Hepatocyte (in vitro differentiated cells): ENCODE data around the gene MYEOV. TPM values are rescaled to one million over a fixed set of nuclear protein-coding genes. Genes with fewer than 3 reads are reported as not detected.

Experiments used
- DNase-seq: peaks from one replicate; pipeline ENCODE4 v3.0.0-alpha.2; 2016; ENCODE audit warnings: low spot score
- H2AFZ ChIP-seq: fragments of 200-600 bp; sonication (generic); 2 replicates; pipeline ENCODE4 v1.6.0; 2016; ENCODE audit warnings: antibody characterized with exemption, mild to moderate bottlenecking
- H3K27ac ChIP-seq: fragments of 200-600 bp; sonication (generic); 2 replicates; pipeline ENCODE4 v1.5.1; 2016; ENCODE audit warnings: mild to moderate bottlenecking
- H3K27me3 ChIP-seq: fragments of 200-600 bp; sonication (generic); 2 replicates; pipeline ENCODE4 v1.6.1; 2016
- H3K36me3 ChIP-seq: fragments of 200-600 bp; sonication (generic); replicated peaks from 2 replicates; pipeline ENCODE4 v1.5.1; 2016; ENCODE audit warnings: low read depth; ENCODE audit not compliant: insufficient read depth
- H3K4me1 ChIP-seq: fragments of 200-600 bp; sonication (generic); 2 replicates; pipeline ENCODE4 v1.5.1; 2016; ENCODE audit warnings: mild to moderate bottlenecking, moderate library complexity; ENCODE audit not compliant: insufficient read depth
- H3K4me2 ChIP-seq: fragments of 200-600 bp; sonication (generic); 2 replicates; pipeline ENCODE4 v1.6.0; 2016
- H3K4me3 ChIP-seq: fragments of 200-600 bp; sonication (generic); 2 replicates; pipeline ENCODE4 v1.5.1; 2016; ENCODE audit warnings: mild to moderate bottlenecking
- H3K79me2 ChIP-seq: fragments of 200-600 bp; sonication (generic); 2 replicates; pipeline ENCODE4 v1.6.0; 2017; ENCODE audit warnings: mild to moderate bottlenecking
- H3K9me2 ChIP-seq: fragments of 200-600 bp; sonication (generic); replicated peaks from 2 replicates; pipeline ENCODE4 v1.6.0; 2017; ENCODE audit warnings: mild to moderate bottlenecking; ENCODE audit not compliant: insufficient read depth
- H3K9me3 ChIP-seq: fragments of 200-600 bp; sonication (generic); 2 replicates; pipeline ENCODE4 v1.5.1; 2016; ENCODE audit warnings: low read depth, mild to moderate bottlenecking
- H4K20me1 ChIP-seq: fragments of 200-600 bp; sonication (generic); 2 replicates; pipeline ENCODE4 v1.6.0; 2016; ENCODE audit warnings: mild to moderate bottlenecking; ENCODE audit not compliant: insufficient read depth, poor library complexity, severe bottlenecking
- CTCF ChIP-seq: fragments of 200-600 bp; sonication (generic); IDR thresholded peaks from 2 replicates; pipeline ENCODE4 v1.5.1; 2016; ENCODE audit warnings: antibody characterized with exemption, mild to moderate bottlenecking; ENCODE audit not compliant: poor library complexity
- EZH2 ChIP-seq: fragments of 200-600 bp; sonication (generic); IDR thresholded peaks from 2 replicates; pipeline ENCODE4 v1.6.1; 2016; ENCODE audit warnings: antibody characterized with exemption, mild to moderate bottlenecking, borderline replicate concordance
- EZH2phosphoT487 ChIP-seq: fragments of 200-600 bp; sonication (generic); IDR thresholded peaks from one replicate; pipeline ENCODE4 v1.6.1; 2018; ENCODE audit warnings: antibody characterized with exemption, mild to moderate bottlenecking, low read depth, moderate library complexity; ENCODE audit not compliant: unreplicated experiment, severe bottlenecking
- WGBS: methylation state at CpG from one replicate; pipeline ENCODE4 v1.1.6; 2016; ENCODE audit warnings: low lambda C conversion rate; ENCODE audit errors: missing lambda C conversion rate; 5-methylcytosine and 5-hydroxymethylcytosine counted together
- polyA plus RNA-seq: library from polyadenylated mRNA; unstranded; fragments of >200 nt; fragmentation: Nextera tagmentation; extraction: Ambion mirVana; gene quantifications from 2 replicates; pipeline ENCODE4 v1.2.1, GENCODE V29; 2016
- total RNA-seq: library from RNA; depleted of rRNA; stranded (reverse); fragments of >200 nt; gene quantifications from 2 replicates; pipeline ENCODE4 v1.2.3, GENCODE V29; 2014

The MYEOV gene
- total and polyA plus RNA-seq, 2 experiments from 2014 or later = not detected

- TF ChIP-seq EZH2 = no peak
- no peak for TF ChIP-seq EZH2phosphoT487
- TF ChIP-seq CTCF = no peak
- H2AFZ ChIP-seq = no peak overlapping the region
Measured at GRCh38 chr11:69261116-69261515, 32.8 kb upstream of the MYEOV start.

GRCh38 chr11:69262918-69263735 lies 30.8 kb upstream of the MYEOV start:
- no peaks in the 10 kb centered on the region for H3K9me2 ChIP-seq
- H3K27ac ChIP-seq = no peak overlapping the region
- no peaks in the 10 kb centered on the region for H3K4me1 ChIP-seq
- no peaks in the 10 kb centered on the region for H3K36me3 ChIP-seq
- H4K20me1 ChIP-seq = no peaks in the 10 kb centered on the region
- no peaks in the 10 kb centered on the region for H3K27me3 ChIP-seq
- no peak overlapping the region for H2AFZ ChIP-seq
- TF ChIP-seq CTCF (no peak), EZH2phosphoT487 (no peak), EZH2 (no peak)
- H3K9me3 ChIP-seq = no peaks in the 10 kb centered on the region
- no peaks in the 10 kb centered on the region for H3K79me2 ChIP-seq
- no peak overlapping the region for H3K4me2 ChIP-seq
- no peak overlapping the region for H3K4me3 ChIP-seq
- 82% methylated on average over 6 of the region's 8 CpGs for WGBS
- DNase-seq = no peak

More at GRCh38 chr11:69261116-69261515, 32.8 kb upstream of the MYEOV start:
- Histone ChIP-seq H3K9me3 (no peaks in the 10 kb centered on the region), H3K4me1 (no peaks in the 10 kb centered on the region), H3K36me3 (no peaks in the 10 kb centered on the region), H3K27me3 (no peaks in the 10 kb centered on the region), H3K79me2 (no peaks in the 10 kb centered on the region), H4K20me1 (no peaks in the 10 kb centered on the region), H3K4me3 (no peak overlapping the region), H3K9me2 (no peaks in the 10 kb centered on the region), H3K4me2 (no peak overlapping the region), H3K27ac (no peak overlapping the region)
- WGBS = 87% methylated on average over 3 of the region's 3 CpGs
- DNase-seq = no peak

- Histone ChIP-seq H3K27me3 (no peaks in the 10 kb centered on the region), H3K79me2 (no peaks in the 10 kb centered on the region), H3K4me1 (no peaks in the 10 kb centered on the region), H3K27ac (no peak overlapping the region), H3K36me3 (no peaks in the 10 kb centered on the region), H3K9me3 (no peaks in the 10 kb centered on the region), H3K4me3 (no peak overlapping the region), H3K4me2 (no peak overlapping the region), H2AFZ (no peak overlapping the region), H4K20me1 (no peaks in the 10 kb centered on the region), H3K9me2 (no peaks in the 10 kb centered on the region)
- no peak for TF ChIP-seq CTCF
- TF ChIP-seq EZH2phosphoT487 = no peak
- no peak for TF ChIP-seq EZH2
- DNase-seq = no peak
- 57% methylated on average over 3 of the region's 3 CpGs for WGBS
Measured at GRCh38 chr11:69263736-69264052, 30.3 kb upstream of the MYEOV start.
